Activated CD8-positive, alpha-beta memory T cell treated with anti-CD3 and anti-CD28 coated beads, Interleukin-2, amount 50 U/mL, for 1 hour (primary cell): ENCODE results near the gene GPRASP1.
A peak's percentile ranks its signal among the peaks of the same experiment; 100 is the strongest.
"Not testable (repeated sequence)": the region's sequence is repeated elsewhere in the genome, so short reads cannot be mapped to it uniquely, and the experiment has no call there.

ENCODE experiments used
- DNase-seq: peaks from one replicate; pipeline ENCODE4 v3.0.0-alpha.2; 2020; ENCODE audit errors: extremely low read depth

Gene GPRASP1

GRCh38 chrX:102651242-102652011, at the start of gene GPRASP1:
TSS of gene GPRASP1 (plus strand) at chrX:102651483. CDS start at chrX:102653914, 2,431 bp downstream.
- peak; percentile 34 for DNase-seq

- DNase-seq: no peak
Measured at GRCh38 chrX:102604327-102604726, 47.0 kb upstream of the GPRASP1 start.

- DNase-seq: no peak
Measured at GRCh38 chrX:102606115-102606514, 45.2 kb upstream of the GPRASP1 start.

- no peak for DNase-seq
Measured at GRCh38 chrX:102610905-102611304, 40.4 kb upstream of the GPRASP1 start.

- no peak for DNase-seq
Measured at GRCh38 chrX:102624105-102624504, 27.2 kb upstream of the GPRASP1 start.

GRCh38 chrX:102627640-102628039, 23.6 kb upstream of the GPRASP1 start:
- no peak for DNase-seq

GRCh38 chrX:102637561-102637960, 13.7 kb upstream of the GPRASP1 start:
- DNase-seq: no peak

GRCh38 chrX:102650903-102651241, 411 bp upstream of the GPRASP1 start:
- no peak for DNase-seq

- peak; percentile 30 for DNase-seq
Measured at GRCh38 chrX:102652031-102652688, 877 bp downstream of the GPRASP1 start.

- DNase-seq: no peak
Measured at GRCh38 chrX:102654696-102655095, 3.4 kb downstream of the GPRASP1 start.

- no peak for DNase-seq
Measured at GRCh38 chrX:102658556-102658955, 7.3 kb downstream of the GPRASP1 start.

GRCh38 chrX:102659790-102660757, 8.8 kb downstream of the GPRASP1 start:
- peak; percentile 45 for DNase-seq

- not testable (repeated sequence) for DNase-seq
Measured at GRCh38 chrX:102663820-102664219, 12.5 kb downstream of the GPRASP1 start.

- DNase-seq: not testable (repeated sequence)
Measured at GRCh38 chrX:102667034-102667433, 15.8 kb downstream of the GPRASP1 start.

- DNase-seq: no peak
Measured at GRCh38 chrX:102669526-102669925, 18.2 kb downstream of the GPRASP1 start.

GRCh38 chrX:102672856-102673255, 21.6 kb downstream of the GPRASP1 start:
- no peak for DNase-seq

GRCh38 chrX:102677479-102677878, 26.2 kb downstream of the GPRASP1 start:
- not testable (repeated sequence) for DNase-seq

- no peak for DNase-seq
Measured at GRCh38 chrX:102684772-102685520, 33.7 kb downstream of the GPRASP1 start.

- no peak for DNase-seq
Measured at GRCh38 chrX:102694749-102695148, 43.5 kb downstream of the GPRASP1 start.

- no peak for DNase-seq
Measured at GRCh38 chrX:102696306-102696705, 45.0 kb downstream of the GPRASP1 start.

- no peak for DNase-seq
Measured at GRCh38 chrX:102697494-102697893, 46.2 kb downstream of the GPRASP1 start.
